ENCODE results near the gene SDC1.
A peak's percentile ranks its signal among the peaks of the same experiment; 100 is the strongest.
"Not testable (repeated sequence)": the region's sequence is repeated elsewhere in the genome, so short reads cannot be mapped to it uniquely, and the experiment has no call there.

Gene SDC1

GRCh38 chr2:20196657-20197161 is 28.2 kb downstream of the SDC1 start:
- DNase-seq, result peak; percentile 52 to 77

DNA sequence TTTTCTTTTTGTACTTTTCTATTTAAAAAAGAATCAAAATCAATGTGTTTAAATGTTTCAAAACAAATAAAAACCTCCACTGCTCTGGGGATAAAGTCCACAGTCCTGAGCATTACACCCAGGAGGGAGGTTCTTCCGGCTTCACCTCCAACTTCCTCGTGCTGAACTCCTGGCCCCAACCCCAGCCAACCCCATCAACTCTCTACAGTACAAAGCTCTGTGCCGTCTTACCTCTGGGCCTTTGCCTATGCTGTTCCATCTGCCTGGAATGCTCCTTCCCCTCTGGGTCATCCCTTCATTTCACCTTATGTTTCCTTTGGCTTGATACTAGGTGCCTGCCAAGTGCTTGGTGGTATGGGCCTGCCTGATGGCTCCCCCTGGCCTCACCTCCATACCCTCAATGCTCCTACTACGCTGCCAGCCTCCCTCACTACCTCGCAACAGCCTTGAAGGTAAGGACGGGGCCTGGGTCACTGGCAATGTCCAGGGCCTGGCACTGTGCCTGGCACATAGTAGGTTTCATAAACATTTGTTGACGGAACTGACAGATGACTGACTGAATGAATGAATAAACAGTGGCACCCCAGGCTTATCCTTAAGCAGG is 28.8 kb downstream of the SDC1 start:
- no peak for DNase-seq

DNA sequence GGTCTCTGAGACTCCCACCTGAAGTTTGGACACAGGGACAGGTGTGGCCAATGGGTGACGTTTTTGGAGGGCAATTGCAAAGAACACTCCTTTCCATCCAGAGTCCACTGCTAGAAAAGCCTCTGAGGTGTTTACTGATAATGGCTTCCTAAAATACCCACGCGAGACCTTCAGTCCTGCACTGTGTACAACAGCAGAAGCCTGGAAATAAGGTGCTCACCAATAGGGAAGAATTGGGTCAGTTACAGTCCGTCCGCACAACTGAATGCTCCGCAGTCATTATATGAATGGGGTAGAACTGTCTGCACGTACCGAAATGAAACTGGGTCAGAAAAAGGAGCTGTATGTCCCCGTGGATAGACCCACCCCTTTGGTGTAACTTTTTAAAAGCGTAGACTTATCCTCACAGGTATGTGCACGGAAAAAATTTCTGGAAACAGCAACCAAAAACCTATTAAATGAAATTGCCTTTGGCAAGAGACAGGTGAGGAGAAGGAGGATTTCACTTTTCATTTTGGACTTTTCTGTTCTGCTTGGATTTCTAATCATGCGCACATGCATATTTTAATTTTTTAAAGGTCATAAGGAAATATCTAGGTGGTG is 29.4 kb downstream of the SDC1 start:
- no peak for DNase-seq

- not testable (repeated sequence) for DNase-seq
Measured at GRCh38 chr2:20195016-20195411, 29.9 kb downstream of the SDC1 start.

- no peak for DNase-seq
Measured at GRCh38 chr2:20194097-20195015, 30.6 kb downstream of the SDC1 start.

- DNase-seq, result no peak
Measured at GRCh38 chr2:20193185-20193584, 31.7 kb downstream of the SDC1 start.

DNA sequence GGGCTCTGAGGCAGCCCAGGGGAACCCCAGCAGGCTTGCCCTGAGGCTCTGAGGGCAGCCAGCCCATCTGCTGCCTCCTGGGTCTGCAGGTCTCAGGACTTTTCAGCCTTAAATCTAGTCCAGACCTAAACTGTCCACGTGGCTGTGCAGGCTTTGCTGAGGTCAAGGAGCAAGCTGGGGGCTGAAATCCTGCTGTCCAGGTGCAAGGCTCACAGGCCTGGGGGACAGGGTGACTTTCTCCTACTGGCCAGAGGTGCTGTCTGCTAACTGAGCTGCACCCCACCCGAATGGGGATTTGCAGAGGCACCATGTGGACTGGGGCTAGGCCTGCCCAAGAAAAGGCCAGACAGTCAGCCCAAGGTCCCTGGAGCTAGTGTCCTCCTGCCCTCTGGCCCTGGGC is 32.1 kb downstream of the SDC1 start:
- no peak for DNase-seq

DNA sequence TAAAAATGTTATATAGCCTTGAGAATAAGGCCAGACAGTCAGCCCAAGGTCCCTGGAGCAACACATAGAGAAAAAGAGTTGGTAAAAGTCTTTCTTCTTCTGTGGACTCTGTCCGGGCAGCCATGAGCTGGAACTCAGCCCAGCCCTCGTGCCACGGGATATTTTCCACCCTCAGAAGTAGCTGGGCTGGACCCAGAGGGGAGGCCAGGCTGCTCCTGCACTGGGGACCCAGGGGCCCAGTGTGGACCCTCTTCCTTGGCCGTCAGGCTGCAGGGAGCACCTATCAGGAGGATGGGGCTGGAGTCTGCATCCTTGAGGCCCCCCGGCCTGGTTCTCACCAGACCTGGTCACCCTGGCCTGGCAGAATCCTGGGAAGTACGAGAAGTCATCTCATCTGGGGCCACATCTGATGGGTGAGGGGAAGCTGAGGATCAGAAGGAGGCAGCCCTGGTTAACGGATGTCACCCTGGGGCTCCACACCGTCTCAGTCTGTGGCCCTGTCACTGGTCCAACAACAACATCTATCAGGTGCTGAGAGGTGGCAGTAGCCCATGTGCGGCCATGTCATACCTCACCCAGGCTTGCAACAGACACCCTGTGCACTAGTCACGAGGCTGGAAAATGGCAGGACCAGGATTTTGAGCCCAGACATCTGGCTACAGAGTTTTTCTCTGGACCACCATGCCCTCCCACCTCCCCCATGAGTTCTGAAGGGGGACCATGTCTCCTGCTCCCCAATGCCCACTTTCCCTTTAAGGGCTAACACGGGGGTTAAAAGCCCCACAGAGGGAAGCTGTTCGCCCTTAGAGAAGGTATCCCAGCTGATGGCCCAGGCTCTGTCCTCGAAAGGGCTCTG is 33.0 kb downstream of the SDC1 start:
- no peak for DNase-seq

GRCh38 chr2:20190876-20191713 is 33.8 kb downstream of the SDC1 start:
- DNase-seq, result no peak

DNA sequence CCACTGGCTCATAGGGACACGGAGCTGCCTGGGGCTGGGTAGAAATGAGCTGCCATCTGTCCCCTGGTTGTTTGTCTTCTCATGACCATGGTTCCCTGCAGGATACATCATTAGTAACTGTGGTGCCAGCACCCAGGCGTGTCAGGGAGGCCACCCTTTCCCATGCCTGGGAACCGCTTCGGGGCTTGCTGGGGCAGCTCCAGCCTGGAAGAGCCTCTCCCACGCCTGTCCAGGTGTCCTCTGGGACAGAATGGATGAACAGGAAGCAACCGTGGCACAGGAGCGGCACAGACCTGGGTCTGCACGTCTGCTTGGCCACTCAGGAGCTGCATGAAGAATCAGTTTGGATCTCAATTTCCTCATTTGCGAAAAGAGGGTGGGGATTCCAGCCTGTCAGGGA is 34.8 kb downstream of the SDC1 start:
- no peak for DNase-seq

DNA sequence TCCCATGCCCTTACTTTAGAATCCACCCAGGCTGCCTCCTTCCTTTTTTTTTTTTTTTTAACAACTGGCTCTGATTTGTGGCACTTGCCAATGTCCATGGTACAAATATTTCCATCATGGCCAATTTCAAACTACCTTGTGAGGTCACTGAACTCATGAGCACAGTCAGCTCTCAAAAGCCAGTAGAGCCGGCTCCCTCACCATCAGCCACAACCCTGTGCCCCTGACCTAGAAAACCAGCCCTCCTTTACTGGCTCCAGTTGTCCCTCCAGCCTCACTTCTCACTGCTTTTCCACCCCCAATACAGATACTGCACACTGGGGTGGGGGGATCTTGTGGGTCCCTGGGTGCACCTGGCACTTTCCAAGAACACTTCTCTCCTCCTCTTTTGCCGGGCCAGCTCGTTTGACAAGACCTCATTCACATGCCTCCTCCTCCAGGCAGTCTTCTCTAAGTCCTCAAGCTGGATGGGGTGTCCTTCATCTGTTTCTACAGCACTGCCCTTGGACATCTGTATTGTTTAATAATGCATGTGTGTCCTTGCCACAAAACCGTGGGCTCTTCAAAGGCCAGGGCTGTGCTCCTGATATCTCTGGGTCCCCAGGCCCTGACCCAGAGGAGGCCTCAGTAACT is 35.5 kb downstream of the SDC1 start:
- no peak for DNase-seq

GRCh38 chr2:20188851-20189250 is 36.1 kb downstream of the SDC1 start:
- peak; percentile 15 to 25 for DNase-seq

GRCh38 chr2:20188201-20188600 is 36.7 kb downstream of the SDC1 start:
- no peak for DNase-seq

DNA sequence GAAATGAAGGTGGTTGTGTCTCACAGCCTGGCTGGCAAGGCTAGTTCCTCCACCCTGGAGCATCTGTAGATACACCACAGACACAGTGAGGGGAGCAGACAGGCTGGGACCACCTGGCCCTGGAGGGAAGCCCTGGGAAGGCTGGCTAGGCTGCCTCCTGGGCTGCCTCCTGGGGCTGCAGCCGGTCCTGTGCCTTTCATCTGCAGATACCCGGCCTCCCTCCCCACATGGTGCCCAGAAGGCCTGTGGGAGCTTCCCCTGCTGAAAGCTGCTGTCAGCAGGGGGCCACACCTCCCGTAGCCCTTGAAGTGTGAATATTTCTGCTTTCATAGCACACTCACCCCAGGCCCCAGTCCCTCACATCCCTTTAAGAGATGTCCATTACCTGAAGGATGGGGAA is 37.6 kb downstream of the SDC1 start:
- peak; percentile 60 to 78 for DNase-seq

DNA sequence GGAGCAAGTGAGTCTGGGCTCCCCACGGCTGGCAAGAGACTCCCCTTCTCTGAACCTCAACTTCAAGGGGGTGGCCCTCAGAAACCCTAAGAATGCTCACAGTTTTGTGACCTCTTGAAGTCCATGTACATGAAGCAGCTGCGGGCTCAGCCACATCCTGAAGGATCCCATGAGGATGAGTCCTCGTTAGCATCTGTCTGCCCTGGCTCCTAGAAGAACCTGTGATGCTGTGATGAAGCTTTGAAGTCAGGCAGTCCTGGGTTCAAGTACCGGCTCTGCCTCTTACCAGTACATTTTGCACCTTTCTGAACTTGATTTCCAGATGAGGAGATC is 38.1 kb downstream of the SDC1 start:
- DNase-seq, result no peak

GRCh38 chr2:20186078-20186854 is 38.7 kb downstream of the SDC1 start:
- no peak for DNase-seq

- no peak for DNase-seq
Measured at GRCh38 chr2:20185176-20186022, 39.5 kb downstream of the SDC1 start.

DNA sequence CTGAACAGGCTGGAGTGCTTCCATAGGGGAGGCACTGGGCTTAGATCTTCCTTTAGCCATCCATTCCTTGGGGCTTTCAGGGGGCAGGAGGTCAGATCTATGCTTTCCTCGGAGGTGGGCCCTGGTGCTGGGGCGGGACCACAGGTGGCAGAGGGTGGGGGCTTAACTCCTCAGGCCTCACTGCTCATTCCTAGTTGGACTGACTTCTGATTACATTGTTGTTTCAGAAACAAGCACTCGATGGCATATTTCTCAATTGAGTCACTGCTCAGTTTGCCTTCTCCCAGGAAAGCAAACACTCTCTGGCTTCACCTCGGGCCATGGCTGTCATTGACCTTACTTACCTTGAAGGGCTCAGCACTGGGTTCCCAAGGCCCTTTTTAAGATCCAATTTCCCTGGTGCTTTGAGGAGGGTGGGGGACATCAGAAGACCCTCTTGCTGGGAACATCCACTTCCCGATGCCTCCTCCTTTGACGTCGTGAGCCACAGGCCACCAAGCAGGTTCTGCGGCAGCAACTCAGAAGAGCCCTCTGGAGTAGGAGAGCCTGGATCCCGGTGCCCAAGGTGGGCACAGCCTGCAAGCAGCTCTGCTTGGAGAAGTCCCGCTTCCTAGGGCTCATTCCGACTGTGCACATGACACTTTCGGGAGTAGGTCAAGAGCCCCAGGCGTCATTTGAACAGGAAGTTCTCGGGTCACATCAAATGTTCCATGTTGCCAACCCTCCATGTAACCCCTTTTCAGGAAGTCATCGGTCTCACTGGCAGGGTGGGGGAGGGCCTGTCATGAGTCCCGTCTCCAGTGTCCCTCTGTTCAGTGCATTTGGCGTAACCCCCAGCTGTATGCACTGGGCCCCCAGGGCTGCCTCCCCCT is 40.6 kb downstream of the SDC1 start:
- DNase-seq, result no peak

DNA sequence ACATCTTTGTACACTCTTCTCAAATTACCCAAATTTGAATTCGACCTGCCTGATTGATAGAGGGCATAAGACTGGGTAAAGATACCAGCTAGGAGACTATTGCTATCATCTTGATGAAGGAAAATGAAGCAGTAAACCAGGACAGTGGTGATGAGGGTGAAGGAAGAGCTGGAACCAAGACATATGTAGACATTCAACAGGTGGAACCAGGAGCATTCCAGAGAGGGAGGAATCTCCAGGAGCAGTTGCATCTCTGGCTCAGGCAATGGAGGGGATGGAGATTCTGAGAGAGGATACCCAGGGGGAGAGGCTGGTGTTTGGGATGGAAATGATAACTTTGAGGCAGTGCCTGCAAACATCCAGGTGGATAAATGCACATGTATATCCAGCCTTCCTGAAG is 41.6 kb downstream of the SDC1 start:
- no peak for DNase-seq

Measured in NCI-H187 (cell line).